Neutrophil (primary cell): ENCODE results near the gene ASIC3.
A peak's percentile ranks its signal among the peaks of the same experiment; 100 is the strongest.

Experiments
- H3K27ac ChIP-seq: fragments of 200-600 bp; sonication (generic); 2 replicates; pipeline ENCODE4 v1.5.1; 2016; ENCODE audit warnings: mild to moderate bottlenecking, moderate library complexity
- H3K27me3 ChIP-seq: fragments of 200-600 bp; sonication (generic); 2 replicates; pipeline ENCODE4 v1.6.0; 2016; ENCODE audit warnings: mild to moderate bottlenecking
- H3K36me3 ChIP-seq: fragments of 200-600 bp; sonication (generic); 2 replicates; pipeline ENCODE4 v1.5.1; 2017
- H3K4me1 ChIP-seq, 2 experiments: fragments of 200-600 bp in 1 of 2; sonication (generic) in 1 of 2; 1 replicate in 1 of 2; 2 replicates in 1 of 2; pipeline versions ENCODE4 v1.5.1 to v1.6.1; 2013 to 2016; ENCODE audit warnings: low read depth in 1 of 2, low read length in 1 of 2, mild to moderate bottlenecking in 1 of 2, moderate library complexity in 1 of 2; ENCODE audit not compliant: control insufficient read depth in 1 of 2, insufficient read depth in 1 of 2
- H3K4me3 ChIP-seq, 2 experiments: fragments of 200-600 bp in 1 of 2; sonication (generic) in 1 of 2; 1 replicate in 1 of 2; 2 replicates in 1 of 2; pipeline ENCODE4 v1.5.1; 2013 to 2016; ENCODE audit warnings: low read depth in 1 of 2, low read length in 1 of 2, mild to moderate bottlenecking in 1 of 2, moderate library complexity in 1 of 2
- H3K9me3 ChIP-seq: fragments of 200-600 bp; sonication (generic); 2 replicates; pipeline ENCODE4 v1.5.1; 2016
- CTCF ChIP-seq: fragments of 200-600 bp; sonication (generic); IDR thresholded peaks from 2 replicates; pipeline ENCODE4 v1.5.1; 2016; ENCODE audit warnings: antibody characterized with exemption

The ASIC3 gene

DNA sequence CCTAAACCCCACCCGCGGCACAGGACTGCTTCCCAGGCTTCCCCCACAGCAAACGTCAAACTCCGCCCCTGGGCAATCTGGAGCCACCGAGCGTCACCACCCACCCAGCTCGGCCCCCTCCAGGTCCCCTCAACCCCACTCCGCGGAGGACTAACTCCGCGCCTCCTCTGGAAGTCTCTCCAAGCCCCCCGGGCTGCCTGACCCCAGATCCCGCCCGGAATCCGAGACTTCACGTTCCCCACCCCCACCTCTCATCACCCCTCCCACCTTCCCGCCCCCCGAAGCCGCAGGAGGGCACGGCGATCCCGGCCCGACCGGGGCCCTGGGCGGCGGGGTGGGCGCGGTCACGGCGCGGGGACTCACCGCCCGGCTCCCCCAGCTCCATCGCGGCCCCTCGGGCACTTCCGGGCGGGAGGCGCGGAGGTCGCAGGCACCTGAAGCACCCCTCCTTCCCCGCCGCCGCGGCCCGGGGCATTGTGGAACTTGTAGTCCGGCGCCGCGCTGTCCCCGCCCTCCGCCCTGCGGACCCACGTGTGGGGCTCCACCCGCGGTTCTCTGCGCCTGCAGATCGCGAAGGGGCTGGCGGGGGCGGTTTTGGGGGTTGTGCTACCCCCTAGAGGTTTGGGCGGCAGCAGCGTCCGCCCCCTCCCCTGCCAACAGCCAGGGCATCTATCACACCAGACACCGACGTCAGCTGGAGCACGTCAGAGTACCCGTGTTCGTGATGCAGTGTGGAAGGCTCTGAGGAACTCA is 34.9 kb downstream of the ASIC3 start, which contains the start of gene TMUB1:
TSS of gene TMUB1 (minus strand) at position 423 of the 753 bp plus-strand sequence. CDS start 930 bp downstream, outside the sequence.
- H3K4me3 ChIP-seq = peak within 1 kb of the TSS; percentile 59 to 84
- H3K4me1 ChIP-seq = peaks cover 55 to 63% of the 10 kb centered on the region in 2 experiments
- H3K27ac ChIP-seq = peak within 1 kb of the TSS; percentile 68
- TF ChIP-seq CTCF = no peak
- H3K36me3 ChIP-seq = peaks cover 6% of the 10 kb centered on the region
- H3K9me3 ChIP-seq = no peaks in the 10 kb centered on the region
- H3K27me3 ChIP-seq = peaks cover 40% of the 10 kb centered on the region

DNA sequence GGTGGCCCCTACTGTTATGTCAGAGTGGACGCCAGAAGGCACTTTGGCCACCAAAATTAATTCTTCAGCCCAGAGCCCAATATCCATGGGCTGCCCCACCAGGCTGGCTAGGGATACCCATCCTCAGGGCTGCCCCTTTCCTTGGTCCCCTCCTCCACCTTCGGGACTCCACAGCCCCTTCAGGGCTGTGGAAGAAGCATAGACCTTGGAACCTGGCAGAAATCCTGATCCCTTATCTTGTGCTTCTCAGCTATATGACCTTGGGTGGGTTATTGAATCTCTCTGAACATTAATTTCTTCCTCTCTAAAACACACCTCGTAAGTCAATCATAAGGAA is 35.5 kb downstream of the ASIC3 start:
- Histone ChIP-seq H3K36me3 (peaks cover 6% of the 10 kb centered on the region), H3K4me3 (peak overlapping the region; percentile 59 to 84), H3K27me3 (peaks cover 45% of the 10 kb centered on the region), H3K27ac (peak overlapping the region; percentile 68), H3K4me1 (peaks cover 60 to 69% of the 10 kb centered on the region in 2 experiments), H3K9me3 (no peaks in the 10 kb centered on the region)
- no peak for TF ChIP-seq CTCF

DNA sequence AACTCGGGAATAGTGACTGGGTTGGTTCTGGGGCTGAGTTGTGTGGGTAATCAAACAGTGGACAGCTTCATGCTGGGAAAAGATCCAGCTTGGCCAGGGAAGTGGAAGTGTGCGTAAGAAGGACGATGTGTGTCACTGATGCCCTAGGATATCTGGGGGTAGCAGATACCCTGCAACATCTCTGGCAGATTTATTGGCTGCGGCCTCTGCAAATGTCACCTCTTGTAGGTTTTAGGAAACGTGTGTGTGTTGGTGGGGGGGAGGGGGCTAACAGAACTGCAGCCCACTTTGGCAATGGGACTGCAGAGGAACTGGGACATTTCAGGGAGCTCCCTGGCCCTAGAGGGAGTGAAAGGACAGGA is 37.0 kb downstream of the ASIC3 start:
- Histone ChIP-seq H3K27ac (no peak overlapping the region), H3K36me3 (peaks cover 6% of the 10 kb centered on the region), H3K27me3 (peaks cover 52% of the 10 kb centered on the region), H3K9me3 (no peaks in the 10 kb centered on the region), H3K4me3 (peak overlapping the region; percentile 56 to 69), H3K4me1 (peaks cover 61 to 68% of the 10 kb centered on the region in 2 experiments)
- no peak for TF ChIP-seq CTCF

DNA sequence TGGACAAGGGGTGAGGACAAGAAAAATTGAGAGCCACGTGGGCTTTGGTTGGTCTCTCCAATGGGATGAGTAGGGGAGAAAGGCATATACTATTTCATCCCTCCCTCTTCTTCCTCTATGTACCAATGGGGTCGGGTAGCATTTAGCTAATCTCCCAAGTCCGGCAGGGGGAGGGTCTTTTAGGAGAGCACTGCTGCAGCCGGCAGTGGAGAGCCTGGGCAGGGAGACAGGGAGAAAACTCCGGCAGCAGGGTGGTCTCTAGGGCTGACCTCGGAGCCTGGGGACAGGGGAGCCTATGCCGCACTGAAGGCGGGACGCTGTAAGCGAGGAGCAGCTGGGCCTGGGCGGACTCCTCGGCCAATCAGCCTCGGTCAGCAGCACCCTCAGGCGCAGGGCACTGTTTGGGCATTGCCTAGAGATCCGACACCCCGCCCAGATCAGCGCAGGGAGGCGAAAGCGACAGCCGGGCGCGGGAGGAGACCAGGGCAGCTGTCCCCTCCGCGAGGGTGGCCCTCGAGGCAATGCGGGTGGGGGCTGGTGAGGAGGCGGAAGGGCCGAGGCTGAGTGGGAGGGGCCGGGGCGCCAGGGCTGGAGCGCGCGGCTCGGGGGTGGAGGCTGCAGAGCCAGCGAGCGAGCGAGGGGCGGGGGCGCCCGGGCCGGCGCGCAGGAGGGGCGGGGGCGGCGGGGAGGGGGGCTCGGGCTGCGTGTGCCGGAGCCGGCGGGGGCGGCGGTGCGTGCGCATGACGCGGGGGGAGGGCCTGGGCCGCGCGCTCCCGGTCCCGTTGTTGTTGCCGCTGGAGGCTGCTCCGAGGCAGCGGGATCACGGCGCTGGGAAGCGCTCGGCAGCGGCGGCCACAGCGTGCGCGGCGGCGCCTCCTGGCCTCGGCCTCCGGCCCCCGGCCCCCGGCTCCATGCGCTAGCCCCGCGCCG is 37.6 kb downstream of the ASIC3 start, which contains the start of gene AGAP3:
TSS of gene AGAP3 (plus strand) at position 785 of the 930 bp plus-strand sequence. CDS start 267 bp downstream, outside the sequence.
- Histone ChIP-seq H3K27me3 (peaks cover 52% of the 10 kb centered on the region), H3K4me3 (peak within 1 kb of the TSS; percentile 62 to 79), H3K36me3 (peaks cover 6% of the 10 kb centered on the region), H3K4me1 (peaks cover 59 to 61% of the 10 kb centered on the region in 2 experiments), H3K27ac (peak within 1 kb of the TSS; percentile 12), H3K9me3 (no peaks in the 10 kb centered on the region)
- no peak for TF ChIP-seq CTCF

DNA sequence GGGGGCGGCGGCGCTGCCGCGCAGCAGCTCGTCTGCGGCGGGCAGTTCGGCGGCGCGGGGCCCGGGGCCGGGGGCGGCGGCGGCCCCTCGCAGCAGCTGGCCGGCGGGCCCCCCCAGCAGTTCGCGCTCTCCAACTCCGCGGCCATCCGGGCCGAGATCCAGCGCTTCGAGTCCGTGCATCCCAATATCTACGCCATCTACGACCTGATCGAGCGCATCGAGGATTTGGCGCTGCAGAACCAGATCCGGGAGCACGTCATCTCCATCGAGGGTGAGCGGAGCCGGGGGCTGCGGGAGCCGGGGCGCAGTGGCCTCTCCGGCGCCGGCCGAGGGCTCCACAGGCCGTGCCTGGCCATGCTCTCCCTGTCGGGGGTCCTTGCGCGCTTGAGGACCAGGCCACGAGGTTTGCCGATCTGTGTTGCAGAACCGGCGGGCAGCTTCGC is 38.5 kb downstream of the ASIC3 start:
- peaks cover 52% of the 10 kb centered on the region for H3K27me3 ChIP-seq
- H3K4me1 ChIP-seq = peaks cover 55 to 57% of the 10 kb centered on the region in 2 experiments
- H3K27ac ChIP-seq = no peak overlapping the region
- no peak for TF ChIP-seq CTCF
- H3K9me3 ChIP-seq = no peaks in the 10 kb centered on the region
- H3K36me3 ChIP-seq = peaks cover 3% of the 10 kb centered on the region
- H3K4me3 ChIP-seq = peak overlapping the region; percentile 62 to 79
